Mammary epithelial cell (primary cell): ENCODE data around the gene DNHD1.

Source experiments
- EZH2 ChIP-seq: IDR thresholded peaks from 2 replicates; pipeline ENCODE4 v1.6.1; 2012; ENCODE audit warnings: low read length, inconsistent platforms, borderline replicate concordance
- TF ChIP-seq, protein P1 (sequence below), 2 donors: IDR thresholded peaks in 1 of 2; conservative IDR thresholded peaks in 1 of 2; 2 replicates each; pipeline ENCODE4 v1.5.1; 2011 to 2012; ENCODE audit warnings: inconsistent platforms in 2 of 2, low read length in 2 of 2, mild to moderate bottlenecking in 2 of 2, control low read depth in 1 of 2, low read depth in 1 of 2; ENCODE audit not compliant: insufficient read depth in 1 of 2; ENCODE audit errors: extremely low read depth in 1 of 2

- TF ChIP-seq, protein P1, sequence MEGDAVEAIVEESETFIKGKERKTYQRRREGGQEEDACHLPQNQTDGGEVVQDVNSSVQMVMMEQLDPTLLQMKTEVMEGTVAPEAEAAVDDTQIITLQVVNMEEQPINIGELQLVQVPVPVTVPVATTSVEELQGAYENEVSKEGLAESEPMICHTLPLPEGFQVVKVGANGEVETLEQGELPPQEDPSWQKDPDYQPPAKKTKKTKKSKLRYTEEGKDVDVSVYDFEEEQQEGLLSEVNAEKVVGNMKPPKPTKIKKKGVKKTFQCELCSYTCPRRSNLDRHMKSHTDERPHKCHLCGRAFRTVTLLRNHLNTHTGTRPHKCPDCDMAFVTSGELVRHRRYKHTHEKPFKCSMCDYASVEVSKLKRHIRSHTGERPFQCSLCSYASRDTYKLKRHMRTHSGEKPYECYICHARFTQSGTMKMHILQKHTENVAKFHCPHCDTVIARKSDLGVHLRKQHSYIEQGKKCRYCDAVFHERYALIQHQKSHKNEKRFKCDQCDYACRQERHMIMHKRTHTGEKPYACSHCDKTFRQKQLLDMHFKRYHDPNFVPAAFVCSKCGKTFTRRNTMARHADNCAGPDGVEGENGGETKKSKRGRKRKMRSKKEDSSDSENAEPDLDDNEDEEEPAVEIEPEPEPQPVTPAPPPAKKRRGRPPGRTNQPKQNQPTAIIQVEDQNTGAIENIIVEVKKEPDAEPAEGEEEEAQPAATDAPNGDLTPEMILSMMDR (conservative IDR thresholded peaks at IDR 0.05 in 1 of 2, IDR thresholded peaks at IDR 0.05 in 1 of 2; ENCODE audit: extremely low read depth in 1 of 2, insufficient read depth in 1 of 2, low read depth in 1 of 2, low read length in 2 of 2) = no peak
- no peak for TF ChIP-seq EZH2
These were observed 27.5 kb upstream of the DNHD1 start for GRCh38 chr11:6469599-6469998.
